ENCODE data around the gene CCDC149. TPM values are rescaled to one million over a fixed set of nuclear protein-coding genes. Genes with fewer than 3 reads are reported as not detected.

The CCDC149 gene
- total RNA-seq, 1 experiment from 2014 or later: 9.8 TPM

DNA sequence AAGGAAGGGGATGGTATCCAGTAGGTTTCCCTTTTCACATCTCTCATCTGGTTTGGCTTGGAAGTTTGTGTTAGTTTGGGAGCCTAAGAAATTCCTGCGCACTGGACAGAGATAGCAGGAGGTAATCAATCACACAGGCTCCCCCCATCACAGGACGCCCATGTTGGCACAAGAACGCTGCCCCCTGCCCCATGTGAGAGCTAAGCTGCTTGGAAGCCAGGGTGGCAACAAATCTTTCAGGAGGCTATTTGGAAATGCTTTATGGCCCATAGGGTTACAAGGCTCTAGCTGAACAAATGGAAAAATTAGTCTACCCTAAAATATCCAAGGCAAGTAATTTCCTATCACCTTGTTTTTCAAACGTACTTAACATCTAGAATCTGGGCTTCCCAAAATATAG, 63.5 kb downstream of the CCDC149 start:
- no peaks in the 10 kb centered on the region for H3F3A ChIP-seq (ENCODE audit: insufficient read depth, low read depth)
- CTCF ChIA-PET: no interaction called here
- TF ChIP-seq, protein P1, sequence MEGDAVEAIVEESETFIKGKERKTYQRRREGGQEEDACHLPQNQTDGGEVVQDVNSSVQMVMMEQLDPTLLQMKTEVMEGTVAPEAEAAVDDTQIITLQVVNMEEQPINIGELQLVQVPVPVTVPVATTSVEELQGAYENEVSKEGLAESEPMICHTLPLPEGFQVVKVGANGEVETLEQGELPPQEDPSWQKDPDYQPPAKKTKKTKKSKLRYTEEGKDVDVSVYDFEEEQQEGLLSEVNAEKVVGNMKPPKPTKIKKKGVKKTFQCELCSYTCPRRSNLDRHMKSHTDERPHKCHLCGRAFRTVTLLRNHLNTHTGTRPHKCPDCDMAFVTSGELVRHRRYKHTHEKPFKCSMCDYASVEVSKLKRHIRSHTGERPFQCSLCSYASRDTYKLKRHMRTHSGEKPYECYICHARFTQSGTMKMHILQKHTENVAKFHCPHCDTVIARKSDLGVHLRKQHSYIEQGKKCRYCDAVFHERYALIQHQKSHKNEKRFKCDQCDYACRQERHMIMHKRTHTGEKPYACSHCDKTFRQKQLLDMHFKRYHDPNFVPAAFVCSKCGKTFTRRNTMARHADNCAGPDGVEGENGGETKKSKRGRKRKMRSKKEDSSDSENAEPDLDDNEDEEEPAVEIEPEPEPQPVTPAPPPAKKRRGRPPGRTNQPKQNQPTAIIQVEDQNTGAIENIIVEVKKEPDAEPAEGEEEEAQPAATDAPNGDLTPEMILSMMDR (conservative IDR thresholded peaks at IDR 0.05): no peak
- TF ChIP-seq EZH2 (IDR thresholded peaks at IDR 0.05; ENCODE audit: low read depth): no peak
- no peak for DNase-seq
- no peaks in the 10 kb centered on the region for H3K79me2 ChIP-seq (ENCODE audit: low read depth)
- no peaks in the 10 kb centered on the region for H4K20me1 ChIP-seq (ENCODE audit: insufficient read depth)
- H3K9me3 ChIP-seq (ENCODE audit: insufficient read depth, low read depth): no peaks in the 10 kb centered on the region
- H2AFZ ChIP-seq: no peak overlapping the region
- no peaks in the 10 kb centered on the region for H3K27me3 ChIP-seq (ENCODE audit: insufficient read depth, low read depth)
- H3K36me3 ChIP-seq (ENCODE audit: low read depth): no peaks in the 10 kb centered on the region
- intact Hi-C loops (cut with micrococcal nuclease; ENCODE audit: unreplicated experiment): no loop called here
- BruUV-seq (replicated peaks): no TSS peak
- H3K4me3 ChIP-seq: no peak overlapping the region
- no peak overlapping the region for H3K27ac ChIP-seq
- POLR2A ChIA-PET (ENCODE audit: unreplicated experiment): no interaction called here
- H3K4me1 ChIP-seq (replicated peaks; ENCODE audit: insufficient read depth): peaks cover 12% of the 10 kb centered on the region
- H3K4me2 ChIP-seq: no peak overlapping the region
- no peaks in the 10 kb centered on the region for H3K9me2 ChIP-seq (ENCODE audit: insufficient read depth)

DNA sequence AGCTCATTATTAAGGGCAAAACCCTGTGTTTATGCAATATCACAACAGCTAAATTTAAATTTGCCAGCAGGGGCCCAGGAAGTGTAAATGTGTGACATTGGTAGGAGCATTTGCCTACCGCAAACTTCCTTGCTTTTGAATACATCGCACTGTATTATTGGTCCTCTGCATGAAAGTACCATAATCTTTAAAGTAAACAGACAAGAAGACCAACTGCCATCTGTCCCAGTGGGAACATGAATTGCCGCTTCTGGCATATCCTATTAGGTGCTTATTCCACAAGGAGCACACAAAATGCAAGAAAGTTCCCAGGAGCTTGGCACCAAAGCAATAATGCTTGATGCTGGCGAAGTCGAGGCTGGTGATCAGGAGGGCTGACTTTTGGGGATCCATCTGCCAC, 66.1 kb downstream of the CCDC149 start:
- peaks cover 17% of the 10 kb centered on the region for H3K4me1 ChIP-seq (replicated peaks; ENCODE audit: insufficient read depth)
- no peaks in the 10 kb centered on the region for H4K20me1 ChIP-seq (ENCODE audit: insufficient read depth)
- H3K79me2 ChIP-seq (ENCODE audit: low read depth): no peaks in the 10 kb centered on the region
- CTCF ChIA-PET: no interaction called here
- POLR2A ChIA-PET (ENCODE audit: unreplicated experiment): no interaction called here
- H3K9me2 ChIP-seq (ENCODE audit: insufficient read depth): no peaks in the 10 kb centered on the region
- intact Hi-C loops (cut with micrococcal nuclease; ENCODE audit: unreplicated experiment): no loop called here
- H3F3A ChIP-seq (ENCODE audit: insufficient read depth, low read depth): 0 out of 2 replicates have a peak, but pooled peaks cover under 1% of the 10 kb centered on the region
- no TSS peak for BruUV-seq (replicated peaks)
- H3K27me3 ChIP-seq (ENCODE audit: insufficient read depth, low read depth): no peaks in the 10 kb centered on the region
- TF ChIP-seq, protein P1 (conservative IDR thresholded peaks at IDR 0.05): no peak
- TF ChIP-seq EZH2 (IDR thresholded peaks at IDR 0.05; ENCODE audit: low read depth): no peak
- no peak overlapping the region for H2AFZ ChIP-seq
- no peaks in the 10 kb centered on the region for H3K9me3 ChIP-seq (ENCODE audit: insufficient read depth, low read depth)
- H3K4me2 ChIP-seq: no peak overlapping the region
- no peak for DNase-seq
- no peaks in the 10 kb centered on the region for H3K36me3 ChIP-seq (ENCODE audit: low read depth)
- no peak overlapping the region for H3K27ac ChIP-seq
- no peak overlapping the region for H3K4me3 ChIP-seq

DNA sequence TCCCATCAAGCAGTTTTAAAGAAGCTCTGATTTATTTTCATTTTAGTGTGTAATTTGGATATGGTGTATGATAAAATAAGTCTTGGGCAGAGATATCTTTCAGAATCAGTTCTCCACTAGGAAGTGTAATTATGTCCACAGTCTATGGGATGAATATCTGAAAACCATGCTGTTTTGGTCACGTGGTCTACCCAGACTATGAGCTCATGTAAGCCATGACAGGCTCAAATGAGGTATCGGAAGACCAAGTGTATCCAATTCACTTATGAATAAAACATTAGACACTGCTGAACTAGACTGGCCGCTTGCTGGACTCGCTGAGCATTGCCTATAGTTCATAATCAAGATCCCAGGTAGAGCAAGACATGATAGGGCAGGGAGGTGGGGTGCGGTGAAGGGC, 66.9 kb downstream of the CCDC149 start:
- no peaks in the 10 kb centered on the region for H3K9me2 ChIP-seq (ENCODE audit: insufficient read depth)
- peaks cover 16% of the 10 kb centered on the region for H3K4me1 ChIP-seq (replicated peaks; ENCODE audit: insufficient read depth)
- ChIA-PET CTCF (no interaction called here), POLR2A (ENCODE audit: unreplicated experiment) (no interaction called here)
- H3K36me3 ChIP-seq (ENCODE audit: low read depth): no peaks in the 10 kb centered on the region
- no peaks in the 10 kb centered on the region for H3K27me3 ChIP-seq (ENCODE audit: insufficient read depth, low read depth)
- H4K20me1 ChIP-seq (ENCODE audit: insufficient read depth): no peaks in the 10 kb centered on the region
- no peak for DNase-seq
- no peak for TF ChIP-seq EZH2 (IDR thresholded peaks at IDR 0.05; ENCODE audit: low read depth)
- TF ChIP-seq, protein P1 (conservative IDR thresholded peaks at IDR 0.05): no peak
- no peak overlapping the region for H3K4me2 ChIP-seq
- no peak overlapping the region for H2AFZ ChIP-seq
- H3K4me3 ChIP-seq: no peak overlapping the region
- BruUV-seq (replicated peaks): no TSS peak
- no peak overlapping the region for H3K27ac ChIP-seq
- no peaks in the 10 kb centered on the region for H3K9me3 ChIP-seq (ENCODE audit: insufficient read depth, low read depth)
- H3K79me2 ChIP-seq (ENCODE audit: low read depth): no peaks in the 10 kb centered on the region
- intact Hi-C loops (cut with micrococcal nuclease; ENCODE audit: unreplicated experiment): no loop called here
- peaks cover 8% of the 10 kb centered on the region; the same call in 1 of the 2 replicates for H3F3A ChIP-seq (ENCODE audit: insufficient read depth, low read depth)

Data from PC-9 (cell line).